ENCODE results near the gene OXT. TPM values are rescaled to one million over a fixed set of nuclear protein-coding genes. Genes with fewer than 3 reads are reported as not detected.

Gene OXT
- total and polyA plus RNA-seq, 2 donors (not counting 1 experiment from before 2014, with no cell fraction given): 1.0 to 1.7 TPM

DNA sequence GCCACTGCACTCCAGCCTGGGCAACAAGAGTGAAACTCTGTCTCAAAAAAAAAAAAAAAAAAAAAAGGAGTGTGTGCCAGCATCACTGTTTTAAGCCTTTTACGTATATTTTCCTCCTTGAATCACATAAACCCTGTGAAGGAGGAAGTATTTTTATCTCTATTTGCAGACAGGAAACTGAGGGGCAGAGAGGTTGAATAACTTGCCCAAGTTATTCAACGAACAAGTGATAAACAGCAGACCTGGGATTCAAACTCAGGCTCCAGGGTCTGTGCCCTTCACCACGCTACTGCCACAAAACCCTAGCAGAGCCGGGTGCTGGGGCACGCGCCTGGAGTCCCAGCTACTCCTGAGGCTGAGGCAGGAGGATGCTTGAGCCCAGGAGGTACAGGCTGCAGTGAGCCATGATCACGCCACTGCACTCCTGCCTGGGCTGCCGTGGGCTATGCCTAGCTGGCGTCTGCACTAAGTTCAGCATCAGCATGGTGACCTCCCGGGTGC, 22.5 kb downstream of the OXT start:
- TF ChIP-seq, protein P1, sequence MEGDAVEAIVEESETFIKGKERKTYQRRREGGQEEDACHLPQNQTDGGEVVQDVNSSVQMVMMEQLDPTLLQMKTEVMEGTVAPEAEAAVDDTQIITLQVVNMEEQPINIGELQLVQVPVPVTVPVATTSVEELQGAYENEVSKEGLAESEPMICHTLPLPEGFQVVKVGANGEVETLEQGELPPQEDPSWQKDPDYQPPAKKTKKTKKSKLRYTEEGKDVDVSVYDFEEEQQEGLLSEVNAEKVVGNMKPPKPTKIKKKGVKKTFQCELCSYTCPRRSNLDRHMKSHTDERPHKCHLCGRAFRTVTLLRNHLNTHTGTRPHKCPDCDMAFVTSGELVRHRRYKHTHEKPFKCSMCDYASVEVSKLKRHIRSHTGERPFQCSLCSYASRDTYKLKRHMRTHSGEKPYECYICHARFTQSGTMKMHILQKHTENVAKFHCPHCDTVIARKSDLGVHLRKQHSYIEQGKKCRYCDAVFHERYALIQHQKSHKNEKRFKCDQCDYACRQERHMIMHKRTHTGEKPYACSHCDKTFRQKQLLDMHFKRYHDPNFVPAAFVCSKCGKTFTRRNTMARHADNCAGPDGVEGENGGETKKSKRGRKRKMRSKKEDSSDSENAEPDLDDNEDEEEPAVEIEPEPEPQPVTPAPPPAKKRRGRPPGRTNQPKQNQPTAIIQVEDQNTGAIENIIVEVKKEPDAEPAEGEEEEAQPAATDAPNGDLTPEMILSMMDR (IDR thresholded peaks at IDR 0.05): no peak
- TF ChIP-seq EZH2 (IDR thresholded peaks at IDR 0.05; ENCODE audit: borderline replicate concordance, insufficient read depth, low read depth, low read length, poor library complexity, severe bottlenecking): no peak
- Histone ChIP-seq H3K36me3 (replicated peaks in 1 of 2; ENCODE audit: control extremely low read depth in 1 of 2, control insufficient read depth in 1 of 2, extremely low read depth in 1 of 2, insufficient read depth in 2 of 2, low read length in 1 of 2) (no peaks in the 10 kb centered on the region), H3K27me3 (replicated peaks in 1 of 4; ENCODE audit: control extremely low read depth in 1 of 4, control insufficient read depth in 3 of 4, insufficient read depth in 4 of 4, low read length in 3 of 4) (peaks cover 0 to 9% (median 6%) of the 10 kb centered on the region in 4 experiments), H3K9me3 (ENCODE audit: control extremely low read depth in 1 of 3, control insufficient read depth in 2 of 3, insufficient read depth in 1 of 3, low read length in 2 of 3) (no peaks in the 10 kb centered on the region), H2AFZ (ENCODE audit: insufficient read depth, low read depth, low read length, poor library complexity, severe bottlenecking) (peak overlapping the region; percentile 82), H3K79me2 (ENCODE audit: control insufficient read depth, insufficient read depth, low read length) (no peaks in the 10 kb centered on the region), H3K9ac (ENCODE audit: low read length) (peak overlapping the region; percentile 68), H3K4me1 (ENCODE audit: control insufficient read depth in 2 of 2, insufficient read depth in 2 of 2, low read length in 2 of 2) (peaks cover 18 to 27% of the 10 kb centered on the region in 2 donors), H4K20me1 (ENCODE audit: control insufficient read depth, insufficient read depth, low read length, poor library complexity, severe bottlenecking) (no peaks in the 10 kb centered on the region), H3K27ac (ENCODE audit: low read length in 2 of 2) (peak overlapping the region; percentile 58 to 68), H3K4me3 (ENCODE audit: control extremely low read depth in 1 of 5, extremely low read depth in 1 of 5, insufficient read depth in 1 of 5, low read depth in 2 of 5, low read length in 4 of 5) (peak overlapping the region in 3 of 5 experiments; percentile 8 to 73 (median 60)), H3K4me2 (replicated peaks; ENCODE audit: low read depth, low read length, poor library complexity, severe bottlenecking) (peak overlapping the region; percentile 97)
- POLR2A ChIA-PET: interaction anchor here (0.7 to 1.7 kb wide), 2 partner anchors 22 to 74 kb away, joined by 7 to 8 read pairs; partner anchors contain the start of gene OXT
- CTCF ChIA-PET: interaction anchor here (0.7 to 1.6 kb wide), 2 partner anchors 22 to 922 kb away, joined by 3 to 8 read pairs; no protein-coding TSS in a partner anchor
- DNase-seq: peak; percentile 68
- intact Hi-C loops (cut with micrococcal nuclease): loop anchor here (2.0 kb wide), 2 partner anchors 21 to 65 kb away; partner anchors contain the start of genes FASTKD5 and UBOX5
- Mint-ChIP-seq H3K9me3 (ENCODE audit: insufficient read depth) (no peaks in the 10 kb centered on the region), H3K27ac (peak overlapping the region; percentile 94), H3K4me1 (peaks cover 24% of the 10 kb centered on the region), H3K27me3 (peaks cover 15% of the 10 kb centered on the region), H3K4me3 (peak overlapping the region; percentile 89)
- 10% methylated on average over 9 of the region's 10 CpGs for WGBS (ENCODE audit: insufficient coverage)
- ATAC-seq (ENCODE audit: low read depth): peak; percentile 50

All from B cell (primary cell).